Panc1 (cell line): ENCODE measurements around the gene TMEM81.

ENCODE experiments used
- CTCF ChIP-seq: fragments of 450-650 bp; IDR thresholded peaks from 2 replicates; pipeline ENCODE4 v1.5.1; 2017; ENCODE audit warnings: mild to moderate bottlenecking
- POLR2AphosphoS5 ChIP-seq: IDR thresholded peaks from 2 replicates; pipeline ENCODE4 v1.6.1; 2012; ENCODE audit warnings: mild to moderate bottlenecking, low read depth, low read length, moderate library complexity
- REST ChIP-seq, 2 experiments: IDR thresholded peaks; 2 replicates each; pipeline ENCODE4 v1.6.1; 2011 to 2012; ENCODE audit warnings: low read depth in 2 of 2, control low read depth in 1 of 2, low read length in 1 of 2, mild to moderate bottlenecking in 1 of 2, moderate library complexity in 1 of 2; ENCODE audit not compliant: insufficient read depth in 1 of 2
- TCF7L2 ChIP-seq: IDR thresholded peaks from 2 replicates; pipeline ENCODE4 v1.6.1; 2011; ENCODE audit warnings: mild to moderate bottlenecking, low read depth, low read length, inconsistent platforms

- no peak for TF ChIP-seq REST (IDR thresholded peaks at IDR 0.05; ENCODE audit: insufficient read depth in 1 of 2, low read depth in 2 of 2, low read length in 1 of 2)
- no peak for TF ChIP-seq CTCF
- TF ChIP-seq POLR2AphosphoS5 = no peak
- TF ChIP-seq TCF7L2 = no peak
Measured at GRCh38 chr1:205127646-205128045, 43.4 kb upstream of the TMEM81 start.
